NCI-H82 treated with DMSO at 0.1 percent for 48 hours (cell line): ENCODE results near the gene BCL7A.
"Not testable (repeated sequence)": the region's sequence is repeated elsewhere in the genome, so short reads cannot be mapped to it uniquely, and the experiment has no call there.

Source experiments
- DNase-seq: peaks from one replicate; lab custom pipeline; 2025; ENCODE audit not compliant: unreplicated experiment; lab: John Stamatoyannopoulos, UW

BCL7A gene

DNA sequence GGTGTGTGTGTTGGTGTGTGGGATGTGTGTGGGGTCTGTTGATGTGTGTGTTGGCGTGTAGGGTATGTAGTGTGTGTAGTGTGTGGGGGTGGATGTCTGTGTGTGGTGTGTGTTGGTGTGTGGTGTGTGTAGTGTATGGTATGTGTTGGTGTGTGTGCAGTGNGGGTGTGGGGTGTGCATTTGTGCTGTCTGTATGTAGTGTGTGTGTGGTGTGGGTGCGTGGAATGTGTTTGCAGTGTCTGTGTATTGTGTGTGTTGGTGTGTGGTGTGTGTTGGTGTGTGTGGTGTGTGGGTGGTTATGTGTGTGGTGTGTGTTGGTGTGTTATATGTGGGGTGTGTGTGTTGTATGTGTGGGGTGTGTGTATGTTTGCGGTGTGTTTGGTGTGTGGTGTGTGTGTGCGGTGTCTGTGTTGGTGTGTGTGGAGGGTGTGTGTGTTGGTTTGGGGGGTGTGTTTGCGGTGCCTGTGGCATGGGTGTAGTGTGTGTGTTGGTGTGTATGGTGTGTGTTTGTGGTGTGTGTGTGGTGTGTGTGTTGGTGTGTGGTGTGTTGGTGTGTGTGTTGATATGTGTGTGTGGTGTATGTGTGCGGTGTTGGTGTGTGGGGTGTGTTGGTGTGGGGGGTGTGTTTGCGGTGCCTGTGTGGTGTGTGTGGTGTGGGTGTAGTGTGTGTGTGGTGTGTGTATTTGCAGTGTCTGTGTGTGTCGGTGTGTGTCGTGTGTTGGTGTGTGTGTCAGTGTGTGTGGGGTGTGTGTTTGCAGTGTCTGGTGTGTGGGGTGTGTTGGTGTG is 71.6 kb downstream of the BCL7A start:
- no peak for DNase-seq

DNA sequence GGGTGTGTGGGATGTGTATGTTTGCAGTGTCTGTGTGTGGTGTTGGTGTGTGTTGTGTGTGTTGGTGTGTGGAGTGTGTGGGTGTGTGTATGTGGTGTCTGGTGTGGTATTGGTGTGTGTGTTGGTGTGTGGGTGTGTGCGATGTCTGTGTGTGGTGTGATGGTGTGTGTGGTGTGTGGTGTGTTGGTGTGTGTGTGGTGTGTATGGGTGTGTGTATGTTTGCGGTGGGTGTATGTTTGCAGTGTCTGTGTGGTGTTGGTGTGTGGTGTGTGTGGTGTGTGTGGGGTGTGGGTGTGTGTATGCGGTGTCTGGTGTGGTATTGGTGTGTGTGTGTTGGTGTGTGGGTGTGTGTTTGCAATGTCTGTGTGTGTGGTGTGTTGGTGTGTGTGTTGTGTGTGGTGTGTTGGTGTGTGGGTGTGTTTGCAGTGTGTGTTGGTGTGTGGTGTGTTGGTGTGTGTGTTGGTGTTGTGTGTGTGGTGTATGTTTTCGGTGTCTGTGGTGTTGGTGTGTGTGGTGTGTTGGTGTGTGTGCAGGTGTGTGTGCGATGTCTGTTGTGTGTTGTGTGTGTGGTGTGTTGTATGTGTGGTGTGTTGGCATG is 72.6 kb downstream of the BCL7A start:
- DNase-seq: no peak

DNA sequence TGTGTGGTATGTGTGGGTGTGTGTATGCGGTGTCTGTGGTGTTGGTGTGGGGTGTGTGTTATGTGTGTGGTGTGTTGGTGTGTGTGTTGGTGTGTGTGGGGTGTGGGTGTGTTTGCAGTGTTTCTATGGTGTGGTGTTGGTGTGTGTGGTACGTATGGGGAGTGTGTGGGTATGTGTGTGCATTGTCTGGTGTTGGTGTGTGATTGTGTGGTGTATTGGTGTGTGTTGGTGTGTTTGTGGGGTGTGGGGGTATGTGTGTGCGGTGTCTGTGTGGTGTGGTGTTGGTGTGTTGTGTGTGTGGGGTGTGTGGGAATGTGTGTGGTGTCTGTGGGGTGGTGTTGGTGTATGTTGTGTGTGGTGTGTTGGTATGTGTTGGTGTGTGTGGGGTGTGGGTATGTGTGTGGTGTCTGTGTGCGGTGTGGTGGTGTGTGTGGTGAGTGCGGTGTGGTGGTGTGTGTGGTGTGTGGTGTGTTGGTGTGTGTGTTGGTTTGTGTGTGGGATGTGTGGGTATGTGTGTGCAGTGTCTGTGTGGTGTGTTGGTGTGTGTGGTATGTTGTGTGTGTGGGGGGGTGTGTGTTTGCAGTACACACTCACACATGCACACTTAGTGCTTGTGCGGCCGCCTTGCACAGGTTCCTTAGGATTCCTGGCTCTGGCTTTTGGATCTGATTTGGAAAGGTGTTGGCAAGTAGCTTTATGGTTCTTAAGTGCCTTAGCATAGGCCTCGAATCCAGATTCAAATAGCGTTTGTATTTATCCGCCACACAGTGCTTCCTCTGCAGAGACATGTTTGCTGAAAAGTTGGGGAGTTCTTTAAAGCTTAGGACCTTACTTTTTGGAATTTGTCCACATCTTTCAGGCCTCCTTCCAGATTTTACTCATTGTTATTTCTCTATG is 73.3 kb downstream of the BCL7A start:
- no peak for DNase-seq

DNA sequence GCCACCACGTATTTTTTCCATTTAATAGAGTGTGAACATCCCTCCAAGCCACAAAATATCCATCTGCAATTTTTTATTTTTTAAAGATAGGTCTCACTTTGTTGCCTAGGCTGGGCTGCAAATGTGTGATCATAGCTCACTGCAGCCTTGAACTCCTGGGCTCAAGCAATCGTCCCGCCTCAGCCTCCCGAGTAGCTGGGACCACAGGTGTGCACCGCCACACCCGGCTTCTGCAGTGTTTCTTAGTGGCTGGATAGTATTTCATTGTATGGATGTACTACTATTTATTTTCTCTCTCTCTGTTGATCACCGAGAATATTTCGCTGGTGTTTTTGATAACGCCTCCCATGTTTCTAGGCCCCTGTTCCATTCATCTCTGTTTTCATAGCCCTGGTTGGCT is 74.3 kb downstream of the BCL7A start:
- no peak for DNase-seq

DNA sequence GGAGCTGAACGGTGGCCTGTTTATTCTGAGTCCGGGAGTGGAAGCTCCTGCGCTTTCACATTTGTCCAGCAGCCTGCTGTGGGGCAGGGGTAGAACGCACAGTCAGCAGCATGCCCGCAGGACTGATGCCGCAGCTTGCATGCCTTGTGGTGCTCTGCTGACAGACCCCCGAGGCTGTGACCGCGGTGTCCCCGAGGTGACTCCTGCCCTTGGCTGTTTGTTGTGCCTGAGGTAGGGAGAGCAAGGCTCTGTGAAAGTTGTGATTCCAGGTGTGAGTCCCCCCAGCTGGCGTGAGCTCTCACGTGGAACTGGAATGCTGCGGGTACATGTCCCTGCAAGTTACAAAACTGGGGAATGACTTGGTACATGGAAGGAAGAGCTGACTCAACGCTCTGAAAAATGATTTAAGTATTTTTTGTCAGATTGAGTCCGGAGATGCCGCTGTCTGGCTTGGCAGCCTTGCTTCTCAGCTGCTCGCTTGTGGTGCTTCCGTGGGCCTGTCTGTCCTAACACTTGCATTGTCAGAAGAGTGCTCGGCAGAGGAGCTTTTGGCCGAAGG is 75.0 kb downstream of the BCL7A start:
- DNase-seq: no peak

DNA sequence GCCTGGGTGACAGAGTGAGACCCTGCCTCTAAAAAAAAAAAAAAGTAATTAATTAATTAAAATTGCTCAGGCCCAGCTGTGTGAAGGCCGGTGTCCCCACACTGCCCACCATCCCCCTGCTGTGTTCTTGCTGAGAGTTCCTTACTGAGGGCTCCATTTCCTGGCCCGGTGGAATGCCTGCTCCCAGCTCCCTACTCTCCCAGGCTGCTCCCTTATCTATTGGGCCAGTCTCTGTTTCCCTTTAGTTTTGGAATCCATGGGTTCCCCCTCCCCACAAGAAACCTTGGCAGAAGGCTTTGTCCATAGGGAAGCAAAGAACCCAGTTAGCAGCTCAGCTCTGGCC is 75.9 kb downstream of the BCL7A start:
- no peak for DNase-seq

DNA sequence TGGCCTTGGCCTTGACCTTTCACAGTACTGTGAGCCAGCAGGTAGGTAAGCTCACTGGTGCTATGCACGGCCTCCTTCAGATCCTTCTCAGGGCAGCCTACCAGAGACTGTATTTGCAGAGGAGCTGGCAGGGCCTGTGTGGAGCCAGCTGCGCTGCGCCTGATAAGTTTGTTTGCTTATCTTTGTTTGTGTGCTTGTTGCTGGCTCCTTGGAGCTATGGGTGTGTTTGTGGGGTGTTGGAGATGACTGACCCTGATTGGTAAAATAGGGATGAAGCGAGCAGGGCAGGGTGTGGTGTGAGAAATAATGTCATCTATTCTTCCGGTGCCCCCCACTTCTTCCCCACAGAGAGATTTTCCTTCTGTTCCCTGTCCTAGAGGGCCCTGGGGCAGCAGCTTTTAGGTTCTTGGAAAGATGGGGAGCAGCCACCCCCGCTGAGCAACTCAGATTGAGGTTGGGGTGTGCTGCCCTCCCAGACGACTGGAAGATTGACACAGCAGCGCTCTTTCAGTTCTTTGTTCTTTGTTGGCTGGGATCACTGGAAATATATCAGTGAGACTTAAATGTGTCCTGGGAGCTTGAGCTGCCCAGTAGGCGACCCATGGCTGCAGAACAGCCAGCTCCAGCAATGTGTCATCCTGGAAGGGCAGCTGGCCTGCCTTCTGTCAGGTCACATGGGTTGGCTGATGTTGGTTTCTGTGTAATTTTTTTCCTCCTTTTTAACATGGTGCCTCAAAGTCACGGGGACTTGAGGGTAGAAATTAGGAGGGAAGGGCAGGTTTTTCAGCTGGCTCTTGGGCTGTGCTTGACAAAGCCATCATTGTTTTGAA is 76.5 kb downstream of the BCL7A start:
- DNase-seq: no peak

DNA sequence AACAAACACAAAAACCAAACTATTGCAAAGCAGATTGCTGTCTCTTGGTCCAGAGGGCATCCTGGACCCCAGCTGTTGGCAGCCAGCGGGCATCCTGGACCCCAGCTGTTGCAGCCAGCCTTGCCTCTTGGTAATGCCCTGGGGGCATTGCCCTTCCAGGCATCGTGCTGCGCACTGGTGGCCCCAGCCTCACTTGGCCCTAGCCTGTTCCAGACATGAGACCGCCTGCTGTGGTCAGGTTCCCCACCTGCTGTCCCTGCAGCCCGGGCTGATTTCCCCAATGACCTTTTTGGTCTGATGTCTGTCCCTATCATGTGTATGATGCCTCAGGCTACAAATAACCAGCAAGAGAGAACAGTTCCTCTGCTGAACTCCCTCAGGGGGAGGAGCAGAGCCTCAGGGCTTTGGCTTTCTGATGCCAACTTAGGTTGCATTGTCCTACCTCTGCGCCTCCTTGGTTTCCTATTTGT is 77.6 kb downstream of the BCL7A start:
- no peak for DNase-seq

DNA sequence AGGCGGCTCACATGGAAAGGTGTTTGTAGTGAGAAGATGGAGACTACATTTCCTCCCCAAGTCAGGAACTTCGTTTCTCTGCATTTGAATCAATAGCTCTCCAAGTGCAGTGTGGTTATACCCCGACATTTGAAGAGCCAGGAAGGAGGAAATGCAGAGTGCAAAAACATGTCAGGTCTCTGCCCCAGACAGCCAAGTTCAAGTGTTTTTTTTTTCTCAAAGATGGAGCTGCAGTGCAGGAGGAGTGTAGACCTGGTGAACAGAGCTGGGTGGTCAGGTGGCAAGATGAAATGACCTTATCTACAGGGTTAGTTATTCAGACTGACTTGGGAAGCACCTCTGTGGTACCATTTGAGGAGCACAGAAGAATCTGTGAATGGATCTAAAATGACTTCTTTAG is 78.2 kb downstream of the BCL7A start:
- no peak for DNase-seq

DNA sequence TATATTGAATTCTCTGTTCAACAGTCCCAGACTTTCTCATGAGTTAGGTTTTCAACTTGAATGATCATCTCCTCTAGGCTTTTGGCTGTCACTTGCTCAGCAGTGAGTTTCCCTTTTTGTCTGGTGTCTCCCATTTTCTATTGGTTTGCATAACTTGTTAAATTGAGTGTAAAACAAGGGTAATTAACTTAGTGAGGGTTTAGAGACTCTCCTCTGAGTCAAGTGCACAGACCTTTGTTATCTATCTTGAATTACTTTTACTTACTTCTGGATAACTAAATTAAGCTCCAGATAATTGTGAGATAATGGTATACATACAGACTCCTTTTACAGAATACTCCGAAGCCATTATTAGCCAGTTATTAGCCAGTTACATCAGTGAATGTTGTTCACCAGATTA is 78.9 kb downstream of the BCL7A start:
- DNase-seq: no peak

DNA sequence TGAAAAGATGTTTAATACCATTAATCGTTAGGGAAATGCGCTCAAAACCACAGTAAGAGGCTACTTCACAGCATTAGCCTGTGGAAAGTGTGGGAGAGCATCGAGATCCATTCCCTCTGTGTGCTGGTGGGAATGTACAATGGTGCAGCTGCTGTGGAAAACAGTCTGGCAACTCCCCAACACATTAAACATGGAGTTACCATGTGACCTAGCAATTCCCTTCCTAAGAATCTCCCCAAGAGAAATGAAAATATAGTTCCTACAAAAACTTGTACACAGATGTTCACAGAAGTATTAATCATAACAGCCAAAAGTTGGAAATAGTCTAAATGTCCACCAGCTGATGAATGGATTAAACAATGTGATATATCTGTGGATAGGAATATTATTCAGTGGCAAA is 80.6 kb downstream of the BCL7A start:
- no peak for DNase-seq

DNA sequence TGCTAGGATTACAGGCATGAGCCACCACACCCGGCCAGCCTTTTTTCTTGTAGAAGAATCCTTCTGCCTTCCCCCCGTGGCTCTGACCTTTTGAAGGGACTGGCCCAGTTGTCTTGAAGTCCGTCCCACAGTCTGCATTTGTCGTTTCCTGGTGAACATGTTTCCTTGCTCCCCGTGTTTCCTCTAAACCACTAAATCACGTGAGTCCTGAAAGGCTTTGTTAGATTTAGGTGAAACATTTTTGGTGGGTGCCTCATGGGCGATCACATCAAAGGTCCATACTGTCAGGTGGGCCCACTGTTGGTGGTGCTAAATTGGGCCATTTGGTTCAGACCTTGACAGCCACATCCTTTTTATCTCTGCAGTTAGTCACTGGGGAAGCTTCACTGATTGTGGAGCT is 83.2 kb downstream of the BCL7A start:
- DNase-seq: no peak

DNA sequence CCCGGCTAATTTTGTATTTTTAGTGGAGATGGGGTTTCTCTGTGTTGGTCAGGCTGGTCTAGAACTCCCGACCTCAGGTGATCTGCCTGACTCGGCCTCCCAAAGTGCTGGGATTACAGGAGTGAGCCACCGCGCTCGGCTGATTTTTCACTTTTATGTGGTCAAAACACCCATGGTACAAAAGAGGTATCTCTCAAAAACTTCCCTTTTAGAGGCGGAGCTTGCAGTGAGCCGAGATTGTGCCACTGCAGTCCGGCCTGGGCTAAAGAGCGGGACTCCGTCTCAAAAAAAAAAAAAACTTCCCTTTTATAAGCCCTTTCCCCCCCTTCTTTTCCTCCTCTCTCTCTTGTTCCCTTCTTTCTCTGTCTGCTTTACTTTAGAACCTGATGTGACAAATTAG is 83.8 kb downstream of the BCL7A start:
- not testable (repeated sequence) for DNase-seq

DNA sequence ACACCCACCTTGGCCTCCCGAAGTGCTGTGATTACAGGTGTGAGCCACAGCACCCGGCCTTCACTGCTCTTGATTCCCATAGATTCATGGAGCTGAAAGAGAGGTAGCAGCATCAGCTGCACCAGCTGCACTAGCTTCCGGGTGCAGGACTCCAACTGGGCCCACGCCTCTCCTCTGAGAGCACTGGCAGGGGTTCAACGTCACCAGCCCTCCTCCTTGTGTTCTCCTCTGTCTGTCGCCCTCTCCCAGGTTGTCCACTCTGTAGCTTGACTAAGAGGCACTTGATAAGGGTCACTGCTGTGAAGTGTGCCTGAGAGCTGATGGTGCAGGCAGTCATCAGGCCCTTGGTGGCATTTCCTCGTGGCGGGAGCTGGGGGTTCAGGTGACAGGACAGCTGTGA is 85.2 kb downstream of the BCL7A start:
- no peak for DNase-seq

DNA sequence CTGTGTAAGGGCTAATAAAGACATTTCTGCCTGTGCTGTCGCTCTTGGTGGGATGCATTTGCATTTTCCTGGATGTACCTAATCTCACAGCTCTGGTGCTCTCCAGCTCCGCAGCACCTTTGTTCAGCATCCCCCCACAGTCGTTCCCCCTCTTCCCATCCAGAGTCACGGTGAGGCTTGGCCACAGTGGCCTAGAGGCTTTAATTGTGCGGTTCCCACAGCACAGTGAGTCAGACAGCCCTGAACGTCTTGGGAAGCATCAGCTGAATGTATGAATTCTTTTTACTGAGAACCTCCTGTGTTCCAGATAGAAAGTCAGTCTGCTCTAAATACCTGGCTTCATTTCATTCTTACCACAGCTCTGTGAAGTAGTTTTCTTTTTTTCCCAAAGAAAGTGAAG is 85.6 kb downstream of the BCL7A start:
- DNase-seq: no peak

DNA sequence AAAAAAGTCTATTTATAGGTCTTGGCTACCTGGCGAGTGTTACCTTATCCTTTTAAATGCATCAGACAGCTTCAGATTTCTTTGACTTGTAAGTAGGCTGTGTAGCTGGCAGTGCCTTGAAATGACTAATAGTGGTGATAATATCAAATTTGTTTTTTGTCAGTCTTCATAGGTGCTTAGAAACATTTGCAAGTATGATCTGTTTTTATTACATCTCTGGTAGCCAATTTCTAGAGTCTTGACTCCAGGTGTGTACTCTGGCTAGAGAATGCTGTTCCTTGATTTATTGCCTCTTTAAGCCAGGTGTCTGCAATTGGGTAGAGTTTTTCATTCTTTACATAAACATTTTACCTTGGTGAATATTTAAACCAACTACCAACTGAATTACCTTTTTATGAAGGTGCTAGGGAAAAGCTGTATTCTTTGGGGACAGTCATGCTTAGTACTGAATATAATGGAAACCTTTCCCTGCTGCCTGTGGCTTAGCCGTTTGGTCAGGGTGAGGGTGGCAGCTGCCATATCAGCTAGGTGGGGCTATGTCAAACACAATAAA is 89.5 kb downstream of the BCL7A start:
- DNase-seq: no peak
